Fibroblast of lung (primary cell): ENCODE results near the gene CELF5.

Experiments
- EZH2 ChIP-seq: IDR thresholded peaks from 2 replicates; pipeline ENCODE4 v1.5.1; 2012; ENCODE audit warnings: low read length, control low read depth, mild to moderate bottlenecking; ENCODE audit errors: missing control alignments
- TF ChIP-seq, protein P1 (sequence below), 2 donors: IDR thresholded peaks in 1 of 2; conservative IDR thresholded peaks in 1 of 2; 1 replicate in 1 of 2; 2 replicates in 1 of 2; pipeline ENCODE4 v1.5.1; 2011 to 2012; ENCODE audit warnings: low read length in 2 of 2, control low read depth in 1 of 2, inconsistent platforms in 1 of 2, low read depth in 1 of 2, mild to moderate bottlenecking in 1 of 2

DNA sequence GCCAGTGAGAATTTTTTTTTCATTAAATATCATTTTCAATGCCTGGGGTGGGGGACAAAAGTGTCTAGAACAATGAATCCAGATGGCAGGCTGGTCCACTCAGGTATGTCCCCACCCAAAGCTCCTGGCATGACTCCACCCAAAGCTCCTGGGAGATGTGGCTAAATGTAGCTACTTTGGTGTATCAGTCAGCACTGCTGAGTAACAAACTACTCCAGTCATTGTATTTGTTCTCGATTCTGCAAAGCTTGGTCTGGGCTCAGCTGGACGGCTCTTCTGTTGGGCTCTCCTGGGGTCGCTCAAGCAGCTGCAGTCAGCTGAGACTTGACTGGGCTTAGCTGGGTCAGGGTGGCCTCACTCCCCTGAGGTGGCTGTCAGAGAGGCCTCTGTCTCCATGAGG lies 48.5 kb downstream of the CELF5 start:
- TF ChIP-seq EZH2: no peak
- TF ChIP-seq, protein P1, sequence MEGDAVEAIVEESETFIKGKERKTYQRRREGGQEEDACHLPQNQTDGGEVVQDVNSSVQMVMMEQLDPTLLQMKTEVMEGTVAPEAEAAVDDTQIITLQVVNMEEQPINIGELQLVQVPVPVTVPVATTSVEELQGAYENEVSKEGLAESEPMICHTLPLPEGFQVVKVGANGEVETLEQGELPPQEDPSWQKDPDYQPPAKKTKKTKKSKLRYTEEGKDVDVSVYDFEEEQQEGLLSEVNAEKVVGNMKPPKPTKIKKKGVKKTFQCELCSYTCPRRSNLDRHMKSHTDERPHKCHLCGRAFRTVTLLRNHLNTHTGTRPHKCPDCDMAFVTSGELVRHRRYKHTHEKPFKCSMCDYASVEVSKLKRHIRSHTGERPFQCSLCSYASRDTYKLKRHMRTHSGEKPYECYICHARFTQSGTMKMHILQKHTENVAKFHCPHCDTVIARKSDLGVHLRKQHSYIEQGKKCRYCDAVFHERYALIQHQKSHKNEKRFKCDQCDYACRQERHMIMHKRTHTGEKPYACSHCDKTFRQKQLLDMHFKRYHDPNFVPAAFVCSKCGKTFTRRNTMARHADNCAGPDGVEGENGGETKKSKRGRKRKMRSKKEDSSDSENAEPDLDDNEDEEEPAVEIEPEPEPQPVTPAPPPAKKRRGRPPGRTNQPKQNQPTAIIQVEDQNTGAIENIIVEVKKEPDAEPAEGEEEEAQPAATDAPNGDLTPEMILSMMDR (conservative IDR thresholded peaks at IDR 0.05 in 1 of 2, IDR thresholded peaks at IDR 0.05 in 1 of 2; ENCODE audit: low read depth in 1 of 2, low read length in 2 of 2): no peak
